Measurements from ENCODE around the gene IRX4.

The IRX4 gene

DNA sequence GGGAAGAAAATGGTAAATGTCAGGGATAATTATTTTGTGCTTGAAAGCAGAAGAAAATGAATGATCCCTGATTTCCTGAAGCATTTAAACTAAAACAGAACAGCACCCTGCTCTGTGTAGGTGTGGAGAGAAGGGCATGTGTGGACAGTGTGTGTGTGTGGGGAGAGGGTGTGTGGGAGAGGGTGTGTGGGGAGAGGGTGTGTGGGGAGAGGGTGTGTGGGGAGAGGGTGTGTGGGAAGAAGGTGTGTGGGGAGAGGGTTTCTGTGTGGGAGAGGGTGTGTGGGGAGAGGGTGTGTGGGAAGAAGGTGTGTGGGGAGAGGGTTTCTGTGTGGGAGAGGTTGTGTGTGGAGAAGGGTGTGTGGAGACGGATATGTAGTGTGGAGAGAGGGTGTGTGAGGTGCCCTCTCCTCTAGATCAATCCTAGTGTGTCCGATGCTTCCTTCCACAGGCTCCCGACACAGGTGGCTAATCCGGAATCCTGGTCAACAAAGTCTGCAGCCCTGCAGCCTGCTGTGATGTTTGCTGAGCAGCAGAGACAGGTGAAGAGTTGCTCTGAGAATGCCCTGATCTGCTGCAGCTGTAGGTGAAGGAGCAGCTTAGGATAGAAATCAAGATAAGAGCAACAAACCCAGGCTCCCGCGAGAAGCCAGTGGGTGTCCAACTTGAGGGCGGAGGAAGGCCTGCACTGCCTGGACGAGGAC is 15.5 kb downstream of the IRX4 start:
- DNase-seq (ENCODE audit: low spot score): no peak
- H3K27me3 ChIP-seq (ENCODE audit: control insufficient read depth in 3 of 3, insufficient read depth in 3 of 3, low read depth in 1 of 3, low read length in 3 of 3): peaks cover 0 to 61% (median 39%) of the 10 kb centered on the region in 3 experiments
- peak overlapping the region; percentile 84 for H2BK12ac ChIP-seq (ENCODE audit: low read length)

DNA sequence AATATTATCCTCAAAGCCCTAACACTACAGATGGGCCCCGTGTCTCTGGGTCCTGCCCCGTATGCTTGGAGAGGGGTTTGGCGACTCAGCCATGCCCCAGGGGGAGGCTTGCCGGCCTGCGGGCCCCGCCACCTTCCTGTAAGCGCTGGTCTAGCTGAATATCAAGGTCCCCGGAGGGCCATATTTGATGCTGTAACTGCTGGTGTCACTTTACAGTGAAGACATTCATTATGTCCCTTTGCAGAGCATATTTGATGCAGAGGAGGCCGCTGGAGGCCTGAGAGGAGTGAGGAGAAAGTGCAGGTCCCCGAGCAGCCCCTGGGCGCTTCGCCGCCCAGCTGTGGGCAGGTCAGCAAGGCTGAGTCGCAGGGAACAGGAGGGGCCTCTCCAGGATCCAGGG is 16.8 kb downstream of the IRX4 start:
- Histone ChIP-seq H2AFZ (ENCODE audit: low read length) (no peak overlapping the region), H3K36me3 (replicated peaks in 1 of 2; ENCODE audit: control insufficient read depth in 2 of 2, insufficient read depth in 2 of 2, low read length in 2 of 2) (peaks cover 0 to 2% of the 10 kb centered on the region in 2 donors), H3K4me2 (ENCODE audit: insufficient read depth, low read length, poor library complexity, severe bottlenecking) (no peak overlapping the region), H2BK15ac (ENCODE audit: low read length) (no peak overlapping the region), H3K9ac (ENCODE audit: low read depth, low read length, poor library complexity) (no peak overlapping the region), H4K8ac (ENCODE audit: low read depth, low read length) (no peak overlapping the region), H2BK5ac (ENCODE audit: low read length) (no peak overlapping the region), H2AK5ac (ENCODE audit: low read depth, low read length) (peak overlapping the region; percentile 19), H3K4me1 (ENCODE audit: control insufficient read depth in 2 of 2, insufficient read depth in 1 of 2, low read depth in 1 of 2, low read length in 2 of 2) (peaks cover 2 to 12% of the 10 kb centered on the region in 2 donors), H3K27ac (replicated peaks; ENCODE audit: low read length) (no peak overlapping the region), H3K4ac (ENCODE audit: low read length) (no peak overlapping the region), H4K91ac (ENCODE audit: low read depth, low read length, poor library complexity) (no peak overlapping the region), H3K9me3 (replicated peaks in 1 of 2; ENCODE audit: control insufficient read depth in 2 of 2, insufficient read depth in 1 of 2, low read depth in 1 of 2, low read length in 2 of 2) (peaks cover 0 to 3% of the 10 kb centered on the region in 2 donors), H2BK12ac (ENCODE audit: low read length) (no peak overlapping the region), H3K18ac (ENCODE audit: low read length) (no peak overlapping the region), H2BK120ac (ENCODE audit: low read depth, low read length) (no peak overlapping the region), H3K23ac (ENCODE audit: low read depth, low read length, poor library complexity) (no peak overlapping the region), H3K4me3 (ENCODE audit: low read length in 2 of 2) (no peak overlapping the region), H3K79me1 (ENCODE audit: low read depth, low read length) (peaks cover 7% of the 10 kb centered on the region), H3K27me3 (ENCODE audit: control insufficient read depth in 3 of 3, insufficient read depth in 3 of 3, low read depth in 1 of 3, low read length in 3 of 3) (peaks cover 0 to 58% (median 36%) of the 10 kb centered on the region in 3 experiments), H3K14ac (ENCODE audit: low read length) (no peak overlapping the region)
- no peak for DNase-seq (ENCODE audit: low spot score)
- WGBS, 2 donors (ENCODE audit: extremely low coverage in 2 of 2, insufficient read length in 2 of 2, insufficient replicate concordance in 1 of 2): no CpG with 5 or more reads among the region's 14 CpGs

More for the DNA sequence above, 15.5 kb downstream of the IRX4 start:
- H2BK15ac ChIP-seq (ENCODE audit: low read length): peak overlapping the region; percentile 98
- peaks cover 0 to 3% of the 10 kb centered on the region in 2 donors for H3K9me3 ChIP-seq (replicated peaks in 1 of 2; ENCODE audit: control insufficient read depth in 2 of 2, insufficient read depth in 1 of 2, low read depth in 1 of 2, low read length in 2 of 2)
- H3K4me3 ChIP-seq (ENCODE audit: low read length in 2 of 2): no peak overlapping the region
- no peak overlapping the region for H3K27ac ChIP-seq (replicated peaks; ENCODE audit: low read length)
- H2AK5ac ChIP-seq (ENCODE audit: low read depth, low read length): no peak overlapping the region
- H3K4ac ChIP-seq (ENCODE audit: low read length): no peak overlapping the region
- no peak overlapping the region for H4K91ac ChIP-seq (ENCODE audit: low read depth, low read length, poor library complexity)
- H2BK5ac ChIP-seq (ENCODE audit: low read length): no peak overlapping the region
- no peak overlapping the region for H3K14ac ChIP-seq (ENCODE audit: low read length)
- WGBS, 2 donors (ENCODE audit: extremely low coverage in 2 of 2, insufficient read length in 2 of 2, insufficient replicate concordance in 1 of 2): 100% methylated on average over 1 of the region's 8 CpGs; no CpG with 5 or more reads in 1 of the 2 donors
- H3K79me1 ChIP-seq (ENCODE audit: low read depth, low read length): peaks cover 6% of the 10 kb centered on the region
- H3K36me3 ChIP-seq (replicated peaks in 1 of 2; ENCODE audit: control insufficient read depth in 2 of 2, insufficient read depth in 2 of 2, low read length in 2 of 2): peaks cover 0 to 2% of the 10 kb centered on the region in 2 donors
- H3K4me1 ChIP-seq (ENCODE audit: control insufficient read depth in 2 of 2, insufficient read depth in 1 of 2, low read depth in 1 of 2, low read length in 2 of 2): peaks cover 2 to 12% of the 10 kb centered on the region in 2 donors
- H4K8ac ChIP-seq (ENCODE audit: low read depth, low read length): no peak overlapping the region
- no peak overlapping the region for H3K4me2 ChIP-seq (ENCODE audit: insufficient read depth, low read length, poor library complexity, severe bottlenecking)
- peak overlapping the region; percentile 80 for H3K18ac ChIP-seq (ENCODE audit: low read length)
- H2AFZ ChIP-seq (ENCODE audit: low read length): no peak overlapping the region
- no peak overlapping the region for H2BK120ac ChIP-seq (ENCODE audit: low read depth, low read length)
- peak overlapping the region; percentile 20 for H3K23ac ChIP-seq (ENCODE audit: low read depth, low read length, poor library complexity)
- H3K9ac ChIP-seq (ENCODE audit: low read depth, low read length, poor library complexity): no peak overlapping the region

DNA sequence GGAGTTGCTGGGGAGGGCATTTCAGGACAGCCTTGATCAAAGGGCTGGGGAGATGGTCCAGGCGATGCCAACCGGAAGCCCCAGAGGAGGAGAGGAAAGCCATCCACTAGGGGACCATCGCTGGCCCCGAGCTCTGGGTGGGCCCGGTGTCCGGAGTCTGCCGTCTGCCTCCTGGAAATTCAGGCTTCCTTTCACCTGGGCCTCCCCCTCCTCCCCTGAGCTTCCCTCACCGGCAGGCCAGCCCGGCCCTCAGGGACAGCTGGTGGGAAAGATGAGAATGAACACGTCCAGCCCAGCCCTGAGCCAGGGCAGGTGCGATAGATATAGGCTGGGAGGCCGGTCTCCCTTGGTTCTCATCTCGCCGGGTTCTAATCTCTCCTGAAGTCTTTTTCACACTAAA is 17.2 kb downstream of the IRX4 start:
- peaks cover 0 to 55% (median 36%) of the 10 kb centered on the region in 3 experiments for H3K27me3 ChIP-seq (ENCODE audit: control insufficient read depth in 3 of 3, insufficient read depth in 3 of 3, low read depth in 1 of 3, low read length in 3 of 3)
- no peak overlapping the region for H4K91ac ChIP-seq (ENCODE audit: low read depth, low read length, poor library complexity)
- H2BK15ac ChIP-seq (ENCODE audit: low read length): no peak overlapping the region
- H2AK5ac ChIP-seq (ENCODE audit: low read depth, low read length): peak overlapping the region; percentile 19
- no peak overlapping the region for H2BK12ac ChIP-seq (ENCODE audit: low read length)
- no CpG with 5 or more reads among the region's 14 CpGs for WGBS, 2 donors (ENCODE audit: extremely low coverage in 2 of 2, insufficient read length in 2 of 2, insufficient replicate concordance in 1 of 2)
- no peak for DNase-seq (ENCODE audit: low spot score)
- no peak overlapping the region for H2BK120ac ChIP-seq (ENCODE audit: low read depth, low read length)
- H3K14ac ChIP-seq (ENCODE audit: low read length): no peak overlapping the region
- H2AFZ ChIP-seq (ENCODE audit: low read length): no peak overlapping the region
- peaks cover 0 to 2% of the 10 kb centered on the region in 2 donors for H3K36me3 ChIP-seq (replicated peaks in 1 of 2; ENCODE audit: control insufficient read depth in 2 of 2, insufficient read depth in 2 of 2, low read length in 2 of 2)
- H3K4me1 ChIP-seq (ENCODE audit: control insufficient read depth in 2 of 2, insufficient read depth in 1 of 2, low read depth in 1 of 2, low read length in 2 of 2): peaks cover 2 to 12% of the 10 kb centered on the region in 2 donors
- H3K23ac ChIP-seq (ENCODE audit: low read depth, low read length, poor library complexity): no peak overlapping the region
- no peak overlapping the region for H3K18ac ChIP-seq (ENCODE audit: low read length)
- no peak overlapping the region for H3K4me2 ChIP-seq (ENCODE audit: insufficient read depth, low read length, poor library complexity, severe bottlenecking)
- H3K79me1 ChIP-seq (ENCODE audit: low read depth, low read length): peaks cover 7% of the 10 kb centered on the region
- H2BK5ac ChIP-seq (ENCODE audit: low read length): no peak overlapping the region
- no peak overlapping the region for H4K8ac ChIP-seq (ENCODE audit: low read depth, low read length)
- H3K9ac ChIP-seq (ENCODE audit: low read depth, low read length, poor library complexity): no peak overlapping the region
- no peak overlapping the region for H3K27ac ChIP-seq (replicated peaks; ENCODE audit: low read length)
- H3K4ac ChIP-seq (ENCODE audit: low read length): no peak overlapping the region
- H3K4me3 ChIP-seq (ENCODE audit: low read length in 2 of 2): no peak overlapping the region
- H3K9me3 ChIP-seq (replicated peaks in 1 of 2; ENCODE audit: control insufficient read depth in 2 of 2, insufficient read depth in 1 of 2, low read depth in 1 of 2, low read length in 2 of 2): peaks cover 0 to 3% of the 10 kb centered on the region in 2 donors

GRCh38 chr5:1864896-1865440 is 17.8 kb downstream of the IRX4 start:
- H3K18ac ChIP-seq (ENCODE audit: low read length): no peak overlapping the region
- H2BK120ac ChIP-seq (ENCODE audit: low read depth, low read length): no peak overlapping the region
- WGBS, 2 donors (ENCODE audit: extremely low coverage in 2 of 2, insufficient read length in 2 of 2, insufficient replicate concordance in 1 of 2): no CpG with 5 or more reads among the region's 16 CpGs
- DNase-seq (ENCODE audit: low spot score): no peak
- H2AFZ ChIP-seq (ENCODE audit: low read length): no peak overlapping the region
- H3K23ac ChIP-seq (ENCODE audit: low read depth, low read length, poor library complexity): no peak overlapping the region
- peaks cover 3% of the 10 kb centered on the region for H3K79me1 ChIP-seq (ENCODE audit: low read depth, low read length)
- H2BK12ac ChIP-seq (ENCODE audit: low read length): no peak overlapping the region
- H3K14ac ChIP-seq (ENCODE audit: low read length): no peak overlapping the region
- peak overlapping the region; percentile 24 for H3K9ac ChIP-seq (ENCODE audit: low read depth, low read length, poor library complexity)
- peaks cover 0 to under 1% of the 10 kb centered on the region in 2 donors for H3K9me3 ChIP-seq (replicated peaks in 1 of 2; ENCODE audit: control insufficient read depth in 2 of 2, insufficient read depth in 1 of 2, low read depth in 1 of 2, low read length in 2 of 2)
- peaks cover 2 to 10% of the 10 kb centered on the region in 2 donors for H3K4me1 ChIP-seq (ENCODE audit: control insufficient read depth in 2 of 2, insufficient read depth in 1 of 2, low read depth in 1 of 2, low read length in 2 of 2)
- no peak overlapping the region for H3K4ac ChIP-seq (ENCODE audit: low read length)
- no peak overlapping the region for H2BK5ac ChIP-seq (ENCODE audit: low read length)
- no peak overlapping the region for H3K4me2 ChIP-seq (ENCODE audit: insufficient read depth, low read length, poor library complexity, severe bottlenecking)
- H3K4me3 ChIP-seq (ENCODE audit: low read length in 2 of 2): no peak overlapping the region
- H4K91ac ChIP-seq (ENCODE audit: low read depth, low read length, poor library complexity): no peak overlapping the region
- no peak overlapping the region for H2AK5ac ChIP-seq (ENCODE audit: low read depth, low read length)
- no peak overlapping the region for H2BK15ac ChIP-seq (ENCODE audit: low read length)
- no peaks in the 10 kb centered on the region for H3K36me3 ChIP-seq (replicated peaks in 1 of 2; ENCODE audit: control insufficient read depth in 2 of 2, insufficient read depth in 2 of 2, low read length in 2 of 2)
- H3K27me3 ChIP-seq (ENCODE audit: control insufficient read depth in 3 of 3, insufficient read depth in 3 of 3, low read depth in 1 of 3, low read length in 3 of 3): peaks cover 0 to 55% (median 32%) of the 10 kb centered on the region in 3 experiments
- no peak overlapping the region for H3K27ac ChIP-seq (replicated peaks; ENCODE audit: low read length)
- H4K8ac ChIP-seq (ENCODE audit: low read depth, low read length): no peak overlapping the region

All from neuronal stem cell (in vitro differentiated cells).